ENCODE measurements around the gene TEX52.
A peak's percentile ranks its signal among the peaks of the same experiment; 100 is the strongest.

Gene TEX52

GRCh38 chr12:2826721-2827515 is 29.9 kb downstream of the TEX52 start:
- no peak for DNase-seq

GRCh38 chr12:2826036-2826435 is 30.8 kb downstream of the TEX52 start:
- no peak for DNase-seq

GRCh38 chr12:2825132-2825531 is 31.7 kb downstream of the TEX52 start:
- no peak for DNase-seq

- no peak for DNase-seq
Measured at GRCh38 chr12:2824541-2824940, 32.3 kb downstream of the TEX52 start.

- DNase-seq: no peak
Measured at GRCh38 chr12:2823483-2823882, 33.4 kb downstream of the TEX52 start.

GRCh38 chr12:2820432-2820831 is 36.4 kb downstream of the TEX52 start:
- DNase-seq: no peak

- no peak for DNase-seq
Measured at GRCh38 chr12:2819810-2820209, 37.0 kb downstream of the TEX52 start.

GRCh38 chr12:2813214-2814185 is 43.3 kb downstream of the TEX52 start:
- DNase-seq: peak; percentile 90

GRCh38 chr12:2812290-2813213 is 44.3 kb downstream of the TEX52 start, which contains the start of gene ITFG2:
Gene ITFG2 (plus strand): TSS chr12:2812668. CDS start chr12:2812761, 93 bp downstream.
- peak; percentile 100 for DNase-seq

GRCh38 chr12:2811801-2812200 is 45.0 kb downstream of the TEX52 start:
- peak; percentile 64 for DNase-seq

- DNase-seq: no peak
Measured at GRCh38 chr12:2806700-2807099, 50.1 kb downstream of the TEX52 start.

GRCh38 chr12:2805143-2805520 is 51.7 kb downstream of the TEX52 start:
- no peak for DNase-seq

GRCh38 chr12:2804393-2805142 is 52.3 kb downstream of the TEX52 start:
- DNase-seq: no peak

GRCh38 chr12:2803635-2804392 is 53.0 kb downstream of the TEX52 start:
- DNase-seq: no peak

GRCh38 chr12:2801044-2801783 is 55.6 kb downstream of the TEX52 start:
- DNase-seq: no peak

GRCh38 chr12:2800046-2800570 is 56.7 kb downstream of the TEX52 start:
- DNase-seq: no peak
